ENCODE data around the gene DSCAML1.

- TF ChIP-seq, protein P1, sequence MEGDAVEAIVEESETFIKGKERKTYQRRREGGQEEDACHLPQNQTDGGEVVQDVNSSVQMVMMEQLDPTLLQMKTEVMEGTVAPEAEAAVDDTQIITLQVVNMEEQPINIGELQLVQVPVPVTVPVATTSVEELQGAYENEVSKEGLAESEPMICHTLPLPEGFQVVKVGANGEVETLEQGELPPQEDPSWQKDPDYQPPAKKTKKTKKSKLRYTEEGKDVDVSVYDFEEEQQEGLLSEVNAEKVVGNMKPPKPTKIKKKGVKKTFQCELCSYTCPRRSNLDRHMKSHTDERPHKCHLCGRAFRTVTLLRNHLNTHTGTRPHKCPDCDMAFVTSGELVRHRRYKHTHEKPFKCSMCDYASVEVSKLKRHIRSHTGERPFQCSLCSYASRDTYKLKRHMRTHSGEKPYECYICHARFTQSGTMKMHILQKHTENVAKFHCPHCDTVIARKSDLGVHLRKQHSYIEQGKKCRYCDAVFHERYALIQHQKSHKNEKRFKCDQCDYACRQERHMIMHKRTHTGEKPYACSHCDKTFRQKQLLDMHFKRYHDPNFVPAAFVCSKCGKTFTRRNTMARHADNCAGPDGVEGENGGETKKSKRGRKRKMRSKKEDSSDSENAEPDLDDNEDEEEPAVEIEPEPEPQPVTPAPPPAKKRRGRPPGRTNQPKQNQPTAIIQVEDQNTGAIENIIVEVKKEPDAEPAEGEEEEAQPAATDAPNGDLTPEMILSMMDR (IDR thresholded peaks at IDR 0.05), result no peak
- no peak for TF ChIP-seq POLR2A (IDR thresholded peaks at IDR 0.05)
These were observed 318.1 kb downstream of the DSCAML1 start for GRCh38 chr11:117478926-117479325.
